Measurements from ENCODE around the gene EID2B. TPM values are rescaled to one million over a fixed set of nuclear protein-coding genes. Genes with fewer than 3 reads are reported as not detected.
A peak's percentile ranks its signal among the peaks of the same experiment; 100 is the strongest.

Gene EID2B
- total and polyA plus RNA-seq, 10 of the 15 experiments (the other 5 are each of a cell fraction or from before 2014, with no cell fraction given): 2.9 to 10.1 (median 5.0) TPM

DNA sequence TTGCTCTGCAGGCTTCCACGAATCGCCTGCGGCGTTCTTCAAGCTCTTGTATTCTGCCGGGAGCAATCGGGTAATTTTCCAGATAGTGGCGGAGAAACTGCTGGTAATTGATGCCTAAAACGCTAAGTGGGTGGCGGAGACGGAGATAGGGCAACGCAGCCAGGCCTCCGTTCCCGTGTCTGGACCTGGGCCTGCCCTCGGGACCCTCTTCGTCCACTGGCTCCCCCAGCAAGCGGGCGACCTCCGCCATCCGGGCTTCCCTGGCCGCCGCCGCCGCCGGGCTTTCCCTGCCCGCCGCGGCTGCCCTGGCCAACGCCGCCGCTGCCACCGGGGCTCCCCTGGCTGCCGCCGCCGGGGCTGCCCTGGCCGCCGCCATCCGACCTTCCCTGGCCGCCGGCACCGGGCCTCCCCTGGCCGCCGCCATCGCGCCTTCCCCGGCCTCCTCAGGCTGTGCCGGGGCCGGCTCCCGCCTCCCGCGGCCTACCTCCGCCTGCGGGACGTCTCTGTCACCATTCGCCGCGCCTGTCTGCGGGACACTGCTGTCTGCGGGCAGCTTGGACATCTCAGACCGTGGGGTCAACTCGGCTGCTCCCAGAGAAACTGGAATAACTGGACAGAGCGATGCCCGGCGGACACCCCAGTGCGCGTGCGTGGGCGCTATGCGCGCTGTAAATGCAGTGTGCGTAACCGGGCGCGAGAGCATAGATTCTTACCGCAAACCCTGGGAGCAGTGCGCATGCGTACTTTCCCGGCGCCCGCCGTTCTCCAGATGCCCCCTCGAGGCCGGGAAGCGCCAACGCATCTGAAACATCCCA is 7.1 kb upstream of the EID2B start, which contains the start of gene EID2 (continued):
- TF ChIP-seq ZNF687 (IDR thresholded peaks at IDR 0.05): no peak
- TF ChIP-seq MTA2 (IDR thresholded peaks at IDR 0.05; ENCODE audit: low read depth): no peak
- TF ChIP-seq, protein P1, sequence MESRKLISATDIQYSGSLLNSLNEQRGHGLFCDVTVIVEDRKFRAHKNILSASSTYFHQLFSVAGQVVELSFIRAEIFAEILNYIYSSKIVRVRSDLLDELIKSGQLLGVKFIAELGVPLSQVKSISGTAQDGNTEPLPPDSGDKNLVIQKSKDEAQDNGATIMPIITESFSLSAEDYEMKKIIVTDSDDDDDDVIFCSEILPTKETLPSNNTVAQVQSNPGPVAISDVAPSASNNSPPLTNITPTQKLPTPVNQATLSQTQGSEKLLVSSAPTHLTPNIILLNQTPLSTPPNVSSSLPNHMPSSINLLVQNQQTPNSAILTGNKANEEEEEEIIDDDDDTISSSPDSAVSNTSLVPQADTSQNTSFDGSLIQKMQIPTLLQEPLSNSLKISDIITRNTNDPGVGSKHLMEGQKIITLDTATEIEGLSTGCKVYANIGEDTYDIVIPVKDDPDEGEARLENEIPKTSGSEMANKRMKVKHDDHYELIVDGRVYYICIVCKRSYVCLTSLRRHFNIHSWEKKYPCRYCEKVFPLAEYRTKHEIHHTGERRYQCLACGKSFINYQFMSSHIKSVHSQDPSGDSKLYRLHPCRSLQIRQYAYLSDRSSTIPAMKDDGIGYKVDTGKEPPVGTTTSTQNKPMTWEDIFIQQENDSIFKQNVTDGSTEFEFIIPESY (IDR thresholded peaks at IDR 0.05): no peak
- no peak for TF ChIP-seq NFXL1 (IDR thresholded peaks at IDR 0.05; ENCODE audit: borderline replicate concordance)
- TF ChIP-seq E4F1 (IDR thresholded peaks at IDR 0.05; ENCODE audit: borderline replicate concordance, partially characterized antibody): no peak
- TF ChIP-seq LARP7 (IDR thresholded peaks at IDR 0.05): peak; percentile 87
- TF ChIP-seq EGR1 (IDR thresholded peaks at IDR 0.05; ENCODE audit: borderline replicate concordance in 1 of 2, low read depth in 2 of 2, low read length in 2 of 2): peak in 1 of 2 experiments; percentile 88; a peak in 2 of 3 replicates
- TF ChIP-seq SP1 (IDR thresholded peaks at IDR 0.05; ENCODE audit: low read depth, low read length): no peak
- TF ChIP-seq SIX5 (IDR thresholded peaks at IDR 0.05; ENCODE audit: low read depth, low read length, severe bottlenecking): peak; percentile 4
- no peak for TF ChIP-seq EZH2 (IDR thresholded peaks at IDR 0.05; ENCODE audit: borderline replicate concordance, control insufficient read depth, low read depth, low read length)
- TF ChIP-seq GATAD2B (conservative IDR thresholded peaks at IDR 0.05; ENCODE audit: low read depth): peak; percentile 92
- no peak for TF ChIP-seq JUNB (IDR thresholded peaks at IDR 0.05)
- TF ChIP-seq SREBF2 (IDR thresholded peaks at IDR 0.05; ENCODE audit: low read length): no peak
- TF ChIP-seq, protein P2, sequence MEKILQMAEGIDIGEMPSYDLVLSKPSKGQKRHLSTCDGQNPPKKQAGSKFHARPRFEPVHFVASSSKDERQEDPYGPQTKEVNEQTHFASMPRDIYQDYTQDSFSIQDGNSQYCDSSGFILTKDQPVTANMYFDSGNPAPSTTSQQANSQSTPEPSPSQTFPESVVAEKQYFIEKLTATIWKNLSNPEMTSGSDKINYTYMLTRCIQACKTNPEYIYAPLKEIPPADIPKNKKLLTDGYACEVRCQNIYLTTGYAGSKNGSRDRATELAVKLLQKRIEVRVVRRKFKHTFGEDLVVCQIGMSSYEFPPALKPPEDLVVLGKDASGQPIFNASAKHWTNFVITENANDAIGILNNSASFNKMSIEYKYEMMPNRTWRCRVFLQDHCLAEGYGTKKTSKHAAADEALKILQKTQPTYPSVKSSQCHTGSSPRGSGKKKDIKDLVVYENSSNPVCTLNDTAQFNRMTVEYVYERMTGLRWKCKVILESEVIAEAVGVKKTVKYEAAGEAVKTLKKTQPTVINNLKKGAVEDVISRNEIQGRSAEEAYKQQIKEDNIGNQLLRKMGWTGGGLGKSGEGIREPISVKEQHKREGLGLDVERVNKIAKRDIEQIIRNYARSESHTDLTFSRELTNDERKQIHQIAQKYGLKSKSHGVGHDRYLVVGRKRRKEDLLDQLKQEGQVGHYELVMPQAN (conservative IDR thresholded peaks at IDR 0.05): peak; percentile 84
- peak; percentile 19 for TF ChIP-seq SMAD1 (IDR thresholded peaks at IDR 0.05; ENCODE audit: low read depth, partially characterized antibody)
- TF ChIP-seq IKZF1 (conservative IDR thresholded peaks at IDR 0.05): peak; percentile 92
- TF ChIP-seq ATF7 (IDR thresholded peaks at IDR 0.05; ENCODE audit: low read depth): no peak
